Measurements from ENCODE around the gene CLIP3. TPM values are rescaled to one million over a fixed set of nuclear protein-coding genes. Genes with fewer than 3 reads are reported as not detected.

Gene CLIP3
- total and polyA plus RNA-seq, 2 of the 13 experiments (the other 11 are each of a cell fraction or from before 2014, with no cell fraction given): 0.15 to 1.2 TPM

DNA sequence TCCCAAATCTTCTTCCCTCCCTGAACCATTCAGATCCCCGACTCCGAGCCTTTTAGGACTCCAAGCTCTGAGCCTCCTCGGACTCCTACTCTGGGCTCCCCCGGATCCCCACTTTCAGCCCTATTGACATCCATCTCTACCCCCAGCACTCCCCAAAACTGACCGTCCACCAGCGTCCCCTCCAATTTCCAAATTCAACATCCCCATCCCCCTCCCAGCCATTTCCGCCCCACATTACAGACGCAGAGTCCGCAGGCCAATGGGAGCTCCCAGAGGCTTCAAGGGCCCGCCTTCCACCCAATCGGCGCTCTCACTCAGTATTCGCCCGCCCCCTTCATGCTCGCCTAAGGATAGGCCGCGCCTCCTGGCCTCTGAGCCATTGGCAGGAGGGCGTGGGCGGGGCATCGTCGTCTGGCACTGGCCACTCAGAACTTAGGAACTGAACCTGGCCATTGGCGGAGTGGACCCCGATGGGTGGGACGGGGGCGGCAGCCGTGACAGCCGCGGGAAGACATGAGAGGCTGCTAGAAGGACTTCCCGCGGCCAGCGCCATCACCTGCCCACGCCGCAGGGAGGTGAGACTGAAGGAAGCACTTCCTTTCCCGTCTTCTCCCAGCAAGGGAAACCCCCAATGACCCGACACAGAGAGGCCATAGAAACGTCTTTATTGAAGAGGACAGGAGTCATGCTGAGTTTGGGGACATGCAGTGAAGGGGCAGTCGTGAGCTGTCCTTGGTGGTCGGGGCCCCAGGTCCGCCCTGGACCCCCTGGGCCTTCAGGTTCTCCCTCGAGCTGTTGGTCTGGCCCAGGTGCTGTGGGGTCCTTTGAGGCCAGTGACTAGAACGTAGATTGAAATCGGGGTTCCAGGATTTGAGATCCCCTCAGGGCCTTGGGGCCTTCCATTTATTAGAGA lies 18.4 kb downstream of the CLIP3 start, which contains the start of gene ALKBH6 (continued):
- TF ChIP-seq BRD4 (CRISPR knock-in tag; IDR thresholded peaks at IDR 0.05) (no peak), HOXA5 (CRISPR knock-in tag; IDR thresholded peaks at IDR 0.05) (no peak), SIX4 (CRISPR knock-in tag; IDR thresholded peaks at IDR 0.05) (no peak), SIN3B (IDR thresholded peaks at IDR 0.05; ENCODE audit: low read length) (peak; percentile 68), SP1 (IDR thresholded peaks at IDR 0.05) (no peak), SP1 (CRISPR knock-in tag; IDR thresholded peaks at IDR 0.05) (peak; percentile 90)
- TF ChIP-seq, protein P1, sequence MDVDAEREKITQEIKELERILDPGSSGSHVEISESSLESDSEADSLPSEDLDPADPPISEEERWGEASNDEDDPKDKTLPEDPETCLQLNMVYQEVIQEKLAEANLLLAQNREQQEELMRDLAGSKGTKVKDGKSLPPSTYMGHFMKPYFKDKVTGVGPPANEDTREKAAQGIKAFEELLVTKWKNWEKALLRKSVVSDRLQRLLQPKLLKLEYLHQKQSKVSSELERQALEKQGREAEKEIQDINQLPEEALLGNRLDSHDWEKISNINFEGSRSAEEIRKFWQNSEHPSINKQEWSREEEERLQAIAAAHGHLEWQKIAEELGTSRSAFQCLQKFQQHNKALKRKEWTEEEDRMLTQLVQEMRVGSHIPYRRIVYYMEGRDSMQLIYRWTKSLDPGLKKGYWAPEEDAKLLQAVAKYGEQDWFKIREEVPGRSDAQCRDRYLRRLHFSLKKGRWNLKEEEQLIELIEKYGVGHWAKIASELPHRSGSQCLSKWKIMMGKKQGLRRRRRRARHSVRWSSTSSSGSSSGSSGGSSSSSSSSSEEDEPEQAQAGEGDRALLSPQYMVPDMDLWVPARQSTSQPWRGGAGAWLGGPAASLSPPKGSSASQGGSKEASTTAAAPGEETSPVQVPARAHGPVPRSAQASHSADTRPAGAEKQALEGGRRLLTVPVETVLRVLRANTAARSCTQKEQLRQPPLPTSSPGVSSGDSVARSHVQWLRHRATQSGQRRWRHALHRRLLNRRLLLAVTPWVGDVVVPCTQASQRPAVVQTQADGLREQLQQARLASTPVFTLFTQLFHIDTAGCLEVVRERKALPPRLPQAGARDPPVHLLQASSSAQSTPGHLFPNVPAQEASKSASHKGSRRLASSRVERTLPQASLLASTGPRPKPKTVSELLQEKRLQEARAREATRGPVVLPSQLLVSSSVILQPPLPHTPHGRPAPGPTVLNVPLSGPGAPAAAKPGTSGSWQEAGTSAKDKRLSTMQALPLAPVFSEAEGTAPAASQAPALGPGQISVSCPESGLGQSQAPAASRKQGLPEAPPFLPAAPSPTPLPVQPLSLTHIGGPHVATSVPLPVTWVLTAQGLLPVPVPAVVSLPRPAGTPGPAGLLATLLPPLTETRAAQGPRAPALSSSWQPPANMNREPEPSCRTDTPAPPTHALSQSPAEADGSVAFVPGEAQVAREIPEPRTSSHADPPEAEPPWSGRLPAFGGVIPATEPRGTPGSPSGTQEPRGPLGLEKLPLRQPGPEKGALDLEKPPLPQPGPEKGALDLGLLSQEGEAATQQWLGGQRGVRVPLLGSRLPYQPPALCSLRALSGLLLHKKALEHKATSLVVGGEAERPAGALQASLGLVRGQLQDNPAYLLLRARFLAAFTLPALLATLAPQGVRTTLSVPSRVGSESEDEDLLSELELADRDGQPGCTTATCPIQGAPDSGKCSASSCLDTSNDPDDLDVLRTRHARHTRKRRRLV (CRISPR knock-in tag; IDR thresholded peaks at IDR 0.05): no peak
- TF ChIP-seq, protein P2, sequence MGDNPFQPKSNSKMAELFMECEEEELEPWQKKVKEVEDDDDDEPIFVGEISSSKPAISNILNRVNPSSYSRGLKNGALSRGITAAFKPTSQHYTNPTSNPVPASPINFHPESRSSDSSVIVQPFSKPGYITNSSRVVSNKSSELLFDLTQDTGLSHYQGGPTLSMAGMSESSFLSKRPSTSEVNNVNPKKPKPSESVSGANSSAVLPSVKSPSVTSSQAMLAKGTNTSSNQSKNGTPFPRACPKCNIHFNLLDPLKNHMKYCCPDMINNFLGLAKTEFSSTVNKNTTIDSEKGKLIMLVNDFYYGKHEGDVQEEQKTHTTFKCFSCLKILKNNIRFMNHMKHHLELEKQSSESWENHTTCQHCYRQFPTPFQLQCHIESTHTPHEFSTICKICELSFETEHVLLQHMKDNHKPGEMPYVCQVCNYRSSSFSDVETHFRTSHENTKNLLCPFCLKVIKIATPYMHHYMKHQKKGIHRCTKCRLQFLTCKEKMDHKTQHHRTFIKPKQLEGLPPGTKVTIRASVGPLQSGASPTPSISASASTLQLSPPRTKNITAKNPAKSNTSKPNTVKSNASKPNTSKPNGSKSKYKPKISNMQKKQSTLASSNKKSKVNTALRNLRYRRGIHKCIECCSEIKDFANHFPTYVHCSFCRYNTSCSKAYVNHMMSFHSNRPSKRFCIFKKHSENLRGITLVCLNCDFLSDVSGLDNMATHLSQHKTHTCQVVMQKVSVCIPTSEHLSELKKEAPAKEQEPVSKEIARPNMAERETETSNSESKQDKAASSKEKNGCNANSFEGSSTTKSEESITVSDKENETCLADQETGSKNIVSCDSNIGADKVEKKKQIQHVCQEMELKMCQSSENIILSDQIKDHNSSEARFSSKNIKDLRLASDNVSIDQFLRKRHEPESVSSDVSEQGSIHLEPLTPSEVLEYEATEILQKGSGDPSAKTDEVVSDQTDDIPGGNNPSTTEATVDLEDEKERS (CRISPR knock-in tag; IDR thresholded peaks at IDR 0.05): no peak
- TF ChIP-seq, protein P3, sequence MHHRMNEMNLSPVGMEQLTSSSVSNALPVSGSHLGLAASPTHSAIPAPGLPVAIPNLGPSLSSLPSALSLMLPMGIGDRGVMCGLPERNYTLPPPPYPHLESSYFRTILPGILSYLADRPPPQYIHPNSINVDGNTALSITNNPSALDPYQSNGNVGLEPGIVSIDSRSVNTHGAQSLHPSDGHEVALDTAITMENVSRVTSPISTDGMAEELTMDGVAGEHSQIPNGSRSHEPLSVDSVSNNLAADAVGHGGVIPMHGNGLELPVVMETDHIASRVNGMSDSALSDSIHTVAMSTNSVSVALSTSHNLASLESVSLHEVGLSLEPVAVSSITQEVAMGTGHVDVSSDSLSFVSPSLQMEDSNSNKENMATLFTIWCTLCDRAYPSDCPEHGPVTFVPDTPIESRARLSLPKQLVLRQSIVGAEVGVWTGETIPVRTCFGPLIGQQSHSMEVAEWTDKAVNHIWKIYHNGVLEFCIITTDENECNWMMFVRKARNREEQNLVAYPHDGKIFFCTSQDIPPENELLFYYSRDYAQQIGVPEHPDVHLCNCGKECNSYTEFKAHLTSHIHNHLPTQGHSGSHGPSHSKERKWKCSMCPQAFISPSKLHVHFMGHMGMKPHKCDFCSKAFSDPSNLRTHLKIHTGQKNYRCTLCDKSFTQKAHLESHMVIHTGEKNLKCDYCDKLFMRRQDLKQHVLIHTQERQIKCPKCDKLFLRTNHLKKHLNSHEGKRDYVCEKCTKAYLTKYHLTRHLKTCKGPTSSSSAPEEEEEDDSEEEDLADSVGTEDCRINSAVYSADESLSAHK (CRISPR knock-in tag; IDR thresholded peaks at IDR 0.05; ENCODE audit: borderline replicate concordance): no peak

All from HepG2 (cell line).